ENCODE measurements around the gene RAB9B. TPM values are rescaled to one million over a fixed set of nuclear protein-coding genes. Genes with fewer than 3 reads are reported as not detected.

RAB9B gene
- polyA plus RNA-seq, 1 donor (not counting 4 experiments of a cell fraction or from before 2014, with no cell fraction given): 0.28 TPM

- Histone ChIP-seq H4K20me1 (ENCODE audit: control insufficient read depth, extremely low read depth, insufficient read depth, low read length) (no peaks in the 10 kb centered on the region), H2AFZ (ENCODE audit: control insufficient read depth, low read length) (no peak overlapping the region), H3K9ac (ENCODE audit: control insufficient read depth, extremely low read depth, insufficient read depth, low read length) (no peak overlapping the region), H3K27me3 (ENCODE audit: control insufficient read depth, extremely low read depth, insufficient read depth, low read length) (no peaks in the 10 kb centered on the region), H3K4me3 (ENCODE audit: control insufficient read depth in 2 of 3, extremely low read depth in 1 of 3, insufficient read depth in 2 of 3, low read depth in 1 of 3, low read length in 3 of 3) (no peak overlapping the region), H3K36me3 (ENCODE audit: control insufficient read depth in 2 of 2, extremely low read depth in 1 of 2, insufficient read depth in 2 of 2, low read length in 2 of 2) (no peaks in the 10 kb centered on the region), H3K4me2 (ENCODE audit: control insufficient read depth, extremely low read depth, insufficient read depth, low read depth, low read length) (no peak overlapping the region), H3K4me1 (ENCODE audit: control insufficient read depth, extremely low read depth, insufficient read depth, low read length) (no peaks in the 10 kb centered on the region), H3K9me1 (ENCODE audit: control insufficient read depth, extremely low read depth, insufficient read depth, low read length) (no peaks in the 10 kb centered on the region), H3K27ac (ENCODE audit: control insufficient read depth, insufficient read depth, low read length) (no peak overlapping the region), H3K9me3 (ENCODE audit: control insufficient read depth, low read depth, low read length) (no peaks in the 10 kb centered on the region), H3K79me2 (ENCODE audit: control insufficient read depth, insufficient read depth, low read length) (no peaks in the 10 kb centered on the region)
- TF ChIP-seq CTCF (optimal IDR thresholded peaks at IDR 0.05 in 1 of 3, IDR thresholded peaks at IDR 0.05 in 1 of 3, conservative IDR thresholded peaks at IDR 0.05 in 1 of 3; ENCODE audit: extremely low read depth in 1 of 3, insufficient read depth in 2 of 3, low read length in 3 of 3): no peak
- no peak for TF ChIP-seq EZH2 (IDR thresholded peaks at IDR 0.05; ENCODE audit: low read length)
- no peak for DNase-seq (ENCODE audit: low read depth, low spot score)
- dilution Hi-C loops (cut with MboI; ENCODE audit: extremely low pct_ligation_motif_present, low sequenced_read_pairs): no loop called here
- FAIRE-seq: no peak
These were observed 31.7 kb downstream of the RAB9B start for GRCh38 chrX:103800318-103800717.

- FAIRE-seq (no peak), DNase-seq (ENCODE audit: low read depth, low spot score) (no peak)
- no peak overlapping the region for H3K27ac ChIP-seq (ENCODE audit: control insufficient read depth, insufficient read depth, low read length)
- dilution Hi-C loops (cut with MboI; ENCODE audit: extremely low pct_ligation_motif_present, low sequenced_read_pairs): no loop called here
- H3K79me2 ChIP-seq (ENCODE audit: control insufficient read depth, insufficient read depth, low read length): no peaks in the 10 kb centered on the region
- no peak overlapping the region for H3K4me2 ChIP-seq (ENCODE audit: control insufficient read depth, extremely low read depth, insufficient read depth, low read depth, low read length)
- H3K9ac ChIP-seq (ENCODE audit: control insufficient read depth, extremely low read depth, insufficient read depth, low read length): no peak overlapping the region
- no peaks in the 10 kb centered on the region for H3K9me3 ChIP-seq (ENCODE audit: control insufficient read depth, low read depth, low read length)
- H2AFZ ChIP-seq (ENCODE audit: control insufficient read depth, low read length): no peak overlapping the region
- H3K9me1 ChIP-seq (ENCODE audit: control insufficient read depth, extremely low read depth, insufficient read depth, low read length): no peaks in the 10 kb centered on the region
- H4K20me1 ChIP-seq (ENCODE audit: control insufficient read depth, extremely low read depth, insufficient read depth, low read length): no peaks in the 10 kb centered on the region
- no peaks in the 10 kb centered on the region for H3K27me3 ChIP-seq (ENCODE audit: control insufficient read depth, extremely low read depth, insufficient read depth, low read length)
- H3K4me3 ChIP-seq (ENCODE audit: control insufficient read depth in 2 of 3, extremely low read depth in 1 of 3, insufficient read depth in 2 of 3, low read depth in 1 of 3, low read length in 3 of 3): no peak overlapping the region
- no peaks in the 10 kb centered on the region for H3K36me3 ChIP-seq (ENCODE audit: control insufficient read depth in 2 of 2, extremely low read depth in 1 of 2, insufficient read depth in 2 of 2, low read length in 2 of 2)
- peaks cover 11% of the 10 kb centered on the region for H3K4me1 ChIP-seq (ENCODE audit: control insufficient read depth, extremely low read depth, insufficient read depth, low read length)
- no peak for TF ChIP-seq EZH2 (IDR thresholded peaks at IDR 0.05; ENCODE audit: low read length)
- no peak for TF ChIP-seq CTCF (optimal IDR thresholded peaks at IDR 0.05 in 1 of 3, IDR thresholded peaks at IDR 0.05 in 1 of 3, conservative IDR thresholded peaks at IDR 0.05 in 1 of 3; ENCODE audit: extremely low read depth in 1 of 3, insufficient read depth in 2 of 3, low read length in 3 of 3)
These were observed 34.4 kb downstream of the RAB9B start for GRCh38 chrX:103797691-103798090.
